Psoas muscle (tissue), 8 donors: ENCODE results near the gene FOXP4. TPM values are rescaled to one million over a fixed set of nuclear protein-coding genes. Genes with fewer than 3 reads are reported as not detected.

ENCODE experiments used
- ATAC-seq, 4 donors: fragments of 200-7000 bp; cut with Tn5 transposase; one replicate each; pipeline ENCODE4 v1.9.1; 2020; ENCODE audit warnings: moderate library complexity in 3 of 4, mild to moderate bottlenecking in 2 of 4
- DNase-seq, 2 donors: peaks; one replicate each; pipeline ENCODE4 v3.0.0-alpha.2; 2020
- H3K27ac ChIP-seq: fragments of 200-600 bp; one replicate; pipeline ENCODE4 v1.8.0; 2022
- H3K27me3 ChIP-seq, 3 donors: fragments of 200-600 bp in 1 of 3; one replicate each; pipeline versions ENCODE4 v1.6.1 to v1.8.0; 2013 to 2022; ENCODE audit warnings: low read length in 2 of 3, mild to moderate bottlenecking in 2 of 3, moderate library complexity in 1 of 3; ENCODE audit not compliant: insufficient read depth in 3 of 3
- H3K36me3 ChIP-seq, 2 donors: fragments of 200-600 bp in 1 of 2; one replicate each; pipeline versions ENCODE4 v1.6.1 to v1.8.0; 2013 to 2022; ENCODE audit warnings: low read depth in 1 of 2, mild to moderate bottlenecking in 1 of 2, moderate library complexity in 1 of 2; ENCODE audit not compliant: insufficient read depth in 1 of 2
- H3K4me1 ChIP-seq: fragments of 200-600 bp; one replicate; pipeline ENCODE4 v1.8.0; 2022
- H3K4me3 ChIP-seq: fragments of 200-600 bp; one replicate; pipeline ENCODE4 v1.8.0; 2022; ENCODE audit warnings: mild to moderate bottlenecking
- H3K9me3 ChIP-seq: fragments of 200-600 bp; one replicate; pipeline ENCODE4 v1.8.0; 2022
- WGBS, 3 donors: extraction: QIAGEN DNeasy Blood & Tissue Kit; methylation state at CpG; one replicate each; pipeline versions ENCODE4 v1.1.6 to v1.1.7; 2013; 5-methylcytosine and 5-hydroxymethylcytosine counted together
- intact Hi-C, 2 donors: fragments of 100-400 bp; cut with DNase I; formaldehyde crosslinking; loops; one replicate each; pipeline versions ENCODE4 v1.11.0 to v1.14.2; 2022
- polyA plus RNA-seq, 3 donors: library from polyadenylated mRNA; stranded (reverse); fragments of 200-250 nt; gene quantifications; one replicate each; pipeline ENCODE4 v1.2.3, GENCODE V29; 2013
- total RNA-seq, 4 donors: library from RNA; stranded (reverse); fragmentation: NEBNext Ultra II Directional in 2 of 4; extraction: Animal tissue kit (Norgen Biotek cat#: 25700) in 2 of 4; gene quantifications; one replicate each; pipeline versions ENCODE4 v1.2.1 to v1.2.4, GENCODE V29; 2021 to 2023
- TF ChIP-seq, protein P1 (sequence below): fragments of 200-600 bp; IDR thresholded peaks from one replicate; pipeline ENCODE4 v1.8.0; 2022; ENCODE audit warnings: antibody characterized with exemption
- donor health status: healthy with polysubstance abuse.
- donor health status: DM: no; HTN: no; CAD: no; lungs with moderate emphysema.
- donor health status: Bipolar disorder and iron deficiency.
- donor health status: healthy.
- donor health status: DM: yes; HTN: yes; CAD: no.
- donor health status: DM: no; HTN: no; CAD: no.
- donor health status: DM: no; HTN: no; CAD: no.
- donor health status: DM: yes; HTN: yes; CAD: no.

The FOXP4 gene
- total and polyA plus RNA-seq, 7 donors = 4.6 to 12.2 (median 7.5) TPM

DNA sequence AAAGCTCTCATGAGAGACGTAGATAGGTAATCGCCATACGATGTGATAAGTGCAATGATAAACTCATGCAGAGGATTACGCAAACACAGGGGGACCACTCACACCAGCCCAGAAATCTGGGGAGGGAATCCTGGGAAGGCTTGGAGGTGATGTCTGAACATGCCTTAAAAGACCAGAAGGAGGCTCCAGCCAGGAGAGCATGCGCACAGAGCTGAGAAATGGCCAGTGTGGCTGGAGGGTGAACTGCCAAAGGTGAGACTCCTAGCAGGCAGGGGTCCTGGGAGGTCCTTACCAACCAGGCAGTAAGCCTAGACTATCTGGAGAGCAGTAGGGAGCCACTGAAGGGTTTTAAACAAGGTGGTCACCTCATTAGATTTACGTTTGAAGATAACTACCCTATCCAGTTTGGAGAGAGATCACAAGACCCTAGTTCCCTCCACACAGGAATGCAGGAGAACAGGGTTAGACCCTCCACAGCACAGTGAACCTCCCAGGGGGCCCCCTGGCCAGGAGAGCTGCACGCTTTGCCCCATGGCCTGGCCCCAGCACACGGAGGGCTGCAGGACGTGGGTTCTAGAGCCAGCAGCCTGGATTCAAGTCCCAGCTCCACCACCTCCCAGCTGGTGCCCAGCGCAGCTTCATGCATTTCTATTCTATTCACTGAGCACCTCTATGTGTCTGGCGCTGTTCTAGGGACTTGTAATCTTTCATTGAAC is 105.2 kb downstream of the FOXP4 start:
- no peak for ATAC-seq
- no peaks in the 10 kb centered on the region for H3K36me3 ChIP-seq
- TF ChIP-seq, protein P1, sequence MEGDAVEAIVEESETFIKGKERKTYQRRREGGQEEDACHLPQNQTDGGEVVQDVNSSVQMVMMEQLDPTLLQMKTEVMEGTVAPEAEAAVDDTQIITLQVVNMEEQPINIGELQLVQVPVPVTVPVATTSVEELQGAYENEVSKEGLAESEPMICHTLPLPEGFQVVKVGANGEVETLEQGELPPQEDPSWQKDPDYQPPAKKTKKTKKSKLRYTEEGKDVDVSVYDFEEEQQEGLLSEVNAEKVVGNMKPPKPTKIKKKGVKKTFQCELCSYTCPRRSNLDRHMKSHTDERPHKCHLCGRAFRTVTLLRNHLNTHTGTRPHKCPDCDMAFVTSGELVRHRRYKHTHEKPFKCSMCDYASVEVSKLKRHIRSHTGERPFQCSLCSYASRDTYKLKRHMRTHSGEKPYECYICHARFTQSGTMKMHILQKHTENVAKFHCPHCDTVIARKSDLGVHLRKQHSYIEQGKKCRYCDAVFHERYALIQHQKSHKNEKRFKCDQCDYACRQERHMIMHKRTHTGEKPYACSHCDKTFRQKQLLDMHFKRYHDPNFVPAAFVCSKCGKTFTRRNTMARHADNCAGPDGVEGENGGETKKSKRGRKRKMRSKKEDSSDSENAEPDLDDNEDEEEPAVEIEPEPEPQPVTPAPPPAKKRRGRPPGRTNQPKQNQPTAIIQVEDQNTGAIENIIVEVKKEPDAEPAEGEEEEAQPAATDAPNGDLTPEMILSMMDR = no peak
- no peak overlapping the region for H3K4me3 ChIP-seq
- intact Hi-C loops = no loop called here
- no peak overlapping the region for H3K27ac ChIP-seq
- 69 to 81% (median 74%) methylated on average over 11 of the region's 11 CpGs for WGBS, 3 donors
- no peak for DNase-seq
- peaks cover 0 to 22% (median 10%) of the 10 kb centered on the region in 3 donors for H3K27me3 ChIP-seq
- H3K9me3 ChIP-seq = no peaks in the 10 kb centered on the region
- no peaks in the 10 kb centered on the region for H3K4me1 ChIP-seq

Other genes starting within 250 kb of the FOXP4 start
- gene NCR2, start 210.8 kb upstream of the FOXP4 start, total RNA-seq = not detected
- gene NCR2, start 210.8 kb upstream of the FOXP4 start, polyA plus RNA-seq = not detected
- 1 to 10 TPM in 2 of 4 donors, under 1 TPM in 2; 0.53 to 3.0 (median 1.1) TPM for gene MDFI, start 92.1 kb downstream of the FOXP4 start, total RNA-seq
- 1 to 10 TPM in 1 of 3 donors, under 1 TPM in 2; 0.53 to 1.1 (median 0.89) TPM for gene MDFI, start 92.1 kb downstream of the FOXP4 start, polyA plus RNA-seq
- 10 to 100 TPM; 35.4 to 64.3 (median 39.8) TPM for gene TFEB, start 189.2 kb downstream of the FOXP4 start, total RNA-seq
- 10 to 100 TPM; 16.1 to 65.2 (median 51.6) TPM for gene TFEB, start 189.2 kb downstream of the FOXP4 start, polyA plus RNA-seq
- not detected for gene PGC, start 201.0 kb downstream of the FOXP4 start, total RNA-seq
- gene PGC, start 201.0 kb downstream of the FOXP4 start, polyA plus RNA-seq = 1 to 10 TPM in 1 of 3 donors, under 1 TPM in 1, not detected in 1; 0.48 to 1.0 TPM
- gene FRS3, start 233.5 kb downstream of the FOXP4 start, total RNA-seq = 1 to 10 TPM; 4.0 to 6.5 (median 5.4) TPM
- gene FRS3, start 233.5 kb downstream of the FOXP4 start, polyA plus RNA-seq = 1 to 10 TPM; 4.0 to 6.8 (median 4.5) TPM
- gene PRICKLE4, start 234.4 kb downstream of the FOXP4 start, total RNA-seq = under 1 TPM in 3 of 4 donors, not detected in 1; 0.46 to 0.92 (median 0.80) TPM
- under 1 TPM in 2 of 3 donors, not detected in 1; 0.49 to 0.70 TPM for gene PRICKLE4, start 234.4 kb downstream of the FOXP4 start, polyA plus RNA-seq
- 100 to 1,000 TPM; 156 to 181 (median 168) TPM for gene TOMM6, start 241.3 kb downstream of the FOXP4 start, total RNA-seq
- 100 to 1,000 TPM; 240 to 403 (median 305) TPM for gene TOMM6, start 241.3 kb downstream of the FOXP4 start, polyA plus RNA-seq